Trophoblast cell (in vitro differentiated cells and primary cell): ENCODE data around the gene KIRREL3.

Experiments
- DNase-seq, 2 donors: peaks; one replicate each; pipeline ENCODE4 v3.0.0-alpha.2; 2016
- H2AFZ ChIP-seq: 2 replicates; pipeline ENCODE4 v1.6.1; 2013; ENCODE audit warnings: low read length, moderate library complexity, mild to moderate bottlenecking; ENCODE audit not compliant: insufficient read depth, poor library complexity
- H2AK5ac ChIP-seq: 2 replicates; pipeline ENCODE4 v1.6.1; 2013; ENCODE audit warnings: mild to moderate bottlenecking, low read length
- H2BK120ac ChIP-seq: 2 replicates; pipeline ENCODE4 v1.6.1; 2013; ENCODE audit warnings: low read length, mild to moderate bottlenecking, moderate library complexity; ENCODE audit not compliant: insufficient read depth, poor library complexity
- H2BK12ac ChIP-seq: 2 replicates; pipeline ENCODE4 v1.6.1; 2013; ENCODE audit warnings: mild to moderate bottlenecking, low read length, moderate library complexity
- H2BK5ac ChIP-seq: 2 replicates; pipeline ENCODE4 v1.6.1; 2013; ENCODE audit warnings: low read length, low read depth, moderate library complexity, mild to moderate bottlenecking; ENCODE audit not compliant: poor library complexity
- H3K14ac ChIP-seq: 2 replicates; pipeline ENCODE4 v1.6.1; 2013; ENCODE audit warnings: mild to moderate bottlenecking, low read length
- H3K18ac ChIP-seq: 2 replicates; pipeline ENCODE4 v1.6.1; 2013; ENCODE audit warnings: mild to moderate bottlenecking, low read length
- H3K23ac ChIP-seq: 2 replicates; pipeline ENCODE4 v1.6.1; 2013; ENCODE audit warnings: low read length
- H3K27ac ChIP-seq: 2 replicates; pipeline ENCODE4 v1.5.1; 2013; ENCODE audit warnings: low read depth, mild to moderate bottlenecking, inconsistent platforms, low read length, moderate library complexity
- H3K27me3 ChIP-seq: 2 replicates; pipeline ENCODE4 v1.6.1; 2013; ENCODE audit warnings: inconsistent platforms, mild to moderate bottlenecking, low read length, moderate library complexity; ENCODE audit not compliant: insufficient read depth
- H3K36me3 ChIP-seq, 2 experiments: 1 replicate in 1 of 2; 2 replicates in 1 of 2; pipeline ENCODE4 v1.6.1; 2013; ENCODE audit warnings: low read length in 2 of 2, mild to moderate bottlenecking in 2 of 2, moderate library complexity in 1 of 2; ENCODE audit not compliant: insufficient read depth in 2 of 2, control insufficient read depth in 1 of 2
- H3K4ac ChIP-seq: 2 replicates; pipeline ENCODE4 v1.6.1; 2013; ENCODE audit warnings: low read depth, mild to moderate bottlenecking, low read length, moderate library complexity
- H3K4me1 ChIP-seq, 2 experiments: 1 replicate in 1 of 2; 2 replicates in 1 of 2; pipeline ENCODE4 v1.6.1; 2013; ENCODE audit warnings: low read length in 2 of 2, mild to moderate bottlenecking in 2 of 2, moderate library complexity in 1 of 2; ENCODE audit not compliant: insufficient read depth in 2 of 2, control insufficient read depth in 1 of 2
- H3K4me2 ChIP-seq: 2 replicates; pipeline ENCODE4 v1.6.1; 2013; ENCODE audit warnings: inconsistent platforms, mild to moderate bottlenecking, low read length, moderate library complexity
- H3K4me3 ChIP-seq: 2 replicates; pipeline ENCODE4 v1.5.1; 2013; ENCODE audit warnings: mild to moderate bottlenecking, low read depth, low read length, inconsistent platforms
- H3K79me1 ChIP-seq: one replicate; pipeline ENCODE4 v1.6.1; 2013; ENCODE audit warnings: low read length
- H3K79me2 ChIP-seq: 2 replicates; pipeline ENCODE4 v1.6.1; 2013; ENCODE audit warnings: low read length, mild to moderate bottlenecking; ENCODE audit not compliant: control insufficient read depth, insufficient read depth, poor library complexity
- H3K9ac ChIP-seq: 2 replicates; pipeline ENCODE4 v1.6.1; 2013; ENCODE audit warnings: mild to moderate bottlenecking, low read length
- H3K9me3 ChIP-seq: 2 replicates; pipeline ENCODE4 v1.6.1; 2013; ENCODE audit warnings: low read depth, mild to moderate bottlenecking, control low read depth, inconsistent platforms, low read length; ENCODE audit not compliant: insufficient read depth
- H4K12ac ChIP-seq: 2 replicates; pipeline ENCODE4 v1.6.1; 2013; ENCODE audit warnings: low read depth, mild to moderate bottlenecking, low read length, moderate library complexity
- H4K8ac ChIP-seq: 2 replicates; pipeline ENCODE4 v1.6.1; 2013; ENCODE audit warnings: low read depth, mild to moderate bottlenecking, low read length, moderate library complexity
- H4K91ac ChIP-seq: one replicate; pipeline ENCODE4 v1.6.1; 2013; ENCODE audit warnings: low read depth, mild to moderate bottlenecking, low read length, moderate library complexity
- WGBS: extraction: QIAGEN DNeasy Blood & Tissue Kit; methylation state at CpG from one replicate; pipeline ENCODE4 v1.1.7; 2013; ENCODE audit warnings: missing lambda C conversion rate; ENCODE audit not compliant: insufficient read length, insufficient coverage; ENCODE audit errors: extremely low coverage; 5-methylcytosine and 5-hydroxymethylcytosine counted together

The KIRREL3 gene

GRCh38 chr11:126821827-126822226, 178.7 kb downstream of the KIRREL3 start:
- no peak overlapping the region for H2BK120ac ChIP-seq
- no peaks in the 10 kb centered on the region for H3K79me2 ChIP-seq
- no peak overlapping the region for H3K18ac ChIP-seq
- no peak overlapping the region for H3K4me2 ChIP-seq
- no peak overlapping the region for H2BK12ac ChIP-seq
- no peak overlapping the region for H4K8ac ChIP-seq
- peaks cover 2% of the 10 kb centered on the region for H3K9me3 ChIP-seq
- no peaks in the 10 kb centered on the region for H3K79me1 ChIP-seq
- no peaks in the 10 kb centered on the region for H3K36me3 ChIP-seq
- no peak overlapping the region for H3K4me3 ChIP-seq
- H4K12ac ChIP-seq = no peak overlapping the region
- H3K27me3 ChIP-seq = no peaks in the 10 kb centered on the region
- no peak overlapping the region for H3K23ac ChIP-seq
- no peak for DNase-seq
- H2BK5ac ChIP-seq = no peak overlapping the region
- no peak overlapping the region for H3K9ac ChIP-seq
- no peak overlapping the region for H3K14ac ChIP-seq
- H4K91ac ChIP-seq = no peak overlapping the region
- no CpG with 5 or more reads among the region's 1 CpG for WGBS
- no peak overlapping the region for H3K27ac ChIP-seq
- H2AK5ac ChIP-seq = no peak overlapping the region
- no peak overlapping the region for H2AFZ ChIP-seq
- H3K4ac ChIP-seq = no peak overlapping the region
- peaks cover 0 to 5% of the 10 kb centered on the region in 2 experiments for H3K4me1 ChIP-seq

DNA sequence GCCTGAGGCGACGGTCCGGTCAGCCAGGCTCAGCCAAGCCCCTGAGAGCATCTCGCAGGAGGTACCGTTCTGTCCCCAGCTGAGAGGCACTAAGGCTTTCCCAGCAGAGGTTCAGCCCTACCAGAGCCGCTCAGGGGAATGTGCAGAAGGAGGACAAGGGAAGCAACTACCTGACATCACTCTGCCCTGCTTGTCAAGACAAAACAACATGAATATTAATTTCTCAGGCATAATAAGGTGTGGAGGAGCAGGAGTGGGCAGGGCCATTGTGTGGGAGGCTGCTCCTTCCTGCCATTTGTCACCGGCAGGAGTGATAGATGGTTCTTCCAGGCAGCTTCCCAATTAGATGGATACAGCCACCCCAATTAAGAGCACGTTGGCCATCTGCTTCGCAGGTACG, 181.4 kb downstream of the KIRREL3 start:
- H3K9ac ChIP-seq = no peak overlapping the region
- no peak overlapping the region for H2AK5ac ChIP-seq
- H2AFZ ChIP-seq = no peak overlapping the region
- no peak overlapping the region for H3K4me3 ChIP-seq
- H2BK120ac ChIP-seq = no peak overlapping the region
- H3K14ac ChIP-seq = no peak overlapping the region
- H3K4me1 ChIP-seq = peaks cover 0 to 5% of the 10 kb centered on the region in 2 experiments
- no peaks in the 10 kb centered on the region for H3K36me3 ChIP-seq
- no peak overlapping the region for H3K23ac ChIP-seq
- no peak for DNase-seq
- H3K9me3 ChIP-seq = peaks cover 2% of the 10 kb centered on the region
- H3K27me3 ChIP-seq = no peaks in the 10 kb centered on the region
- no peak overlapping the region for H3K4ac ChIP-seq
- no peaks in the 10 kb centered on the region for H3K79me1 ChIP-seq
- no peak overlapping the region for H3K4me2 ChIP-seq
- H4K12ac ChIP-seq = no peak overlapping the region
- H3K79me2 ChIP-seq = no peaks in the 10 kb centered on the region
- WGBS = no CpG with 5 or more reads among the region's 10 CpGs
- no peak overlapping the region for H2BK5ac ChIP-seq
- H2BK12ac ChIP-seq = no peak overlapping the region
- H4K8ac ChIP-seq = no peak overlapping the region
- H4K91ac ChIP-seq = no peak overlapping the region
- H3K27ac ChIP-seq = no peak overlapping the region
- no peak overlapping the region for H3K18ac ChIP-seq

DNA sequence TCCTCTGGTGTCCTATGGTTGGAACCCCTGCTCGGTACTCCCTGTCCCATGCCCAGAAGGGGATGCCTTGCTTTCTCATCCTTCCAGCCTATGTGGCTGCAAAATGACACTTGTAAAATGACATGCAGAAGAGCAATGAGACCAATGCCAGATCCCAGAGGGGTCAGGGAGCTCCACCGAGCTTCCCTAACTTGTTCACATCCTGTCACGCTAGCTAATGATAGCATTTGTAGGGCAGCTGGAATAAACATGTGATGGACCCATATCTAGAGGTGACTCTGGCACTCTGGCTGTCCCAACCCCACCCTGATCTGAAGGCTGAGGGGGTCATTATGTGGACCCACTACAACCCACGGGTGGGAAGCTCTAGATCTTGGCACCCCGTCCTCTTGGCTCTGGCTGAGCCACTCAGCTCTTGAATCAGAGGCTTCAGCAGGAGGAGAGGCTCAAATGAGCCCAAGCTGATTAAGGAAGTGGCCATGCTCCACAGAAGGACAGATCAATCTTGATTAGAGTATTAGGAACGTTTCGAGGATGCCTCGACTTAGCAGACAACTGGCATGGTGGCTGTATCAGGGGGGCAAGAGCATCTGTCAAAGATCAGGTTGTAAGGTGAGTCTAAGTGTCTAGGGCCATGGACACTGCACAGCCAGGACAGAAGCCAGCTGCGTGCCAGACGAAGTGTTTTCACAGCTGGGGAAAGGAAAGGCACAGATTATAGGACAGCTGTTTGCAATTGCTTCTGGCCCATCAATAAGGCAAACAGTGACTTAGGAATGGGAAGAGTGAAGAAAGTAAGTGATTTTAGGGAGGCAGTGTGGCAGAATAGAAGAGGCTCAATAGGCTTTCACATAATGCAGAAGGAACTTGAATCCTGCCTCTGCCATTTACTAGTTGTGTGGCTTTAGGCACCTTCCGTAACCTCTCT, 182.8 kb downstream of the KIRREL3 start:
- Histone ChIP-seq H3K14ac (no peak overlapping the region), H3K9ac (no peak overlapping the region), H3K79me2 (no peaks in the 10 kb centered on the region), H2BK5ac (no peak overlapping the region), H2AFZ (no peak overlapping the region), H2BK120ac (no peak overlapping the region), H3K18ac (no peak overlapping the region), H3K27ac (no peak overlapping the region), H4K12ac (no peak overlapping the region), H3K4me3 (no peak overlapping the region), H3K23ac (no peak overlapping the region), H2AK5ac (no peak overlapping the region), H3K4me2 (no peak overlapping the region), H3K79me1 (no peaks in the 10 kb centered on the region), H3K27me3 (no peaks in the 10 kb centered on the region), H4K8ac (no peak overlapping the region), H3K4ac (no peak overlapping the region), H2BK12ac (no peak overlapping the region), H3K4me1 (no peaks in the 10 kb centered on the region), H3K9me3 (no peaks in the 10 kb centered on the region), H4K91ac (no peak overlapping the region), H3K36me3 (no peaks in the 10 kb centered on the region)
- DNase-seq = no peak
- WGBS = no CpG with 5 or more reads among the region's 11 CpGs

GRCh38 chr11:126817096-126817495, 183.5 kb downstream of the KIRREL3 start:
- Histone ChIP-seq H3K27ac (no peak overlapping the region), H3K4me1 (no peaks in the 10 kb centered on the region), H3K79me2 (no peaks in the 10 kb centered on the region), H3K9ac (no peak overlapping the region), H3K4me2 (no peak overlapping the region), H2BK5ac (no peak overlapping the region), H2AFZ (no peak overlapping the region), H2BK120ac (no peak overlapping the region), H3K4ac (no peak overlapping the region), H2BK12ac (no peak overlapping the region), H4K8ac (no peak overlapping the region), H3K23ac (no peak overlapping the region), H3K18ac (no peak overlapping the region), H4K12ac (no peak overlapping the region), H4K91ac (no peak overlapping the region), H3K79me1 (no peaks in the 10 kb centered on the region), H2AK5ac (no peak overlapping the region), H3K9me3 (no peaks in the 10 kb centered on the region), H3K36me3 (no peaks in the 10 kb centered on the region), H3K14ac (no peak overlapping the region), H3K27me3 (no peaks in the 10 kb centered on the region), H3K4me3 (no peak overlapping the region)
- WGBS = no CpG with 5 or more reads among the region's 1 CpG
- DNase-seq = no peak
